Endothelial cell of umbilical vein (primary cell): ENCODE data around the gene MARCHF11. TPM values are rescaled to one million over a fixed set of nuclear protein-coding genes. Genes with fewer than 3 reads are reported as not detected.

Experiments used
- BruUV-seq: library from RNA; stranded (reverse); fragments of 400-500 nt; replicated peaks from 2 replicates; lab custom pipeline; 2021; lab: Mats Ljungman, UMichigan
- CTCF ChIA-PET: fragments of 300-600, 350-600 bp; sonication (Branson Sonifier 250); formaldehyde crosslinking; loops from one replicate; lab custom pipeline; 2021; ENCODE audit warnings: antibody characterized with exemption, inconsistent platforms; lab: Charles Lee
- POLR2A ChIA-PET: fragments of 300-600, 350-600 bp; sonication (Branson Sonifier 250); formaldehyde crosslinking; loops from one replicate; lab custom pipeline; 2021; ENCODE audit warnings: antibody characterized with exemption, inconsistent platforms; lab: Charles Lee
- DNase-seq: peaks from one replicate; pipeline ENCODE4 v3.0.0-alpha.2; 2011; ENCODE audit warnings: low read depth, low spot score
- FAIRE-seq: peaks from 2 replicates; lab custom pipeline; 2011; peaks lifted over from hg19 to GRCh38; lab: Jason Lieb, UNC
- H2AFZ ChIP-seq: 2 replicates; pipeline ENCODE4 v1.6.0; 2012; ENCODE audit warnings: low read depth, low read length, control low read depth, inconsistent platforms
- H3K27ac ChIP-seq: 2 replicates; pipeline ENCODE4 v1.5.1; 2011; ENCODE audit warnings: low read depth, mild to moderate bottlenecking, control low read depth, low read length, moderate library complexity; ENCODE audit not compliant: insufficient read depth
- H3K27me3 ChIP-seq, 2 experiments: 2 replicates each; pipeline versions ENCODE4 v1.6.0 to v1.6.1; 2011; ENCODE audit warnings: low read length in 2 of 2, mixed read lengths in 1 of 2; ENCODE audit not compliant: control insufficient read depth in 2 of 2, insufficient read depth in 2 of 2
- H3K36me3 ChIP-seq, 2 experiments: 2 replicates in 1 of 2; 3 replicates in 1 of 2; pipeline ENCODE4 v1.5.1; 2011; ENCODE audit warnings: low read length in 2 of 2, mild to moderate bottlenecking in 1 of 2, moderate library complexity in 1 of 2; ENCODE audit not compliant: control insufficient read depth in 2 of 2, insufficient read depth in 2 of 2; ENCODE audit errors: extremely low read depth in 1 of 2
- H3K4me1 ChIP-seq: 3 replicates; pipeline ENCODE4 v1.5.1; 2011; ENCODE audit warnings: mild to moderate bottlenecking, low read length; ENCODE audit not compliant: control insufficient read depth, insufficient read depth; ENCODE audit errors: extremely low read depth
- H3K4me2 ChIP-seq: 2 replicates; pipeline ENCODE4 v1.6.1; 2011; ENCODE audit warnings: low read length, control low read depth, mixed read lengths; ENCODE audit not compliant: insufficient read depth
- H3K4me3 ChIP-seq, 3 experiments: fragments of 200-600 bp in 1 of 3; sonication (generic), shearing (Covaris generic) in 1 of 3; replicated peaks in 1 of 3; 2 replicates each; pipeline ENCODE4 v1.5.1; 2011 to 2016; ENCODE audit warnings: control low read depth in 3 of 3, low read length in 3 of 3, mild to moderate bottlenecking in 2 of 3, inconsistent platforms in 1 of 3, low read depth in 1 of 3, moderate library complexity in 1 of 3; ENCODE audit not compliant: insufficient read depth in 1 of 3
- H3K79me2 ChIP-seq: 2 replicates; pipeline ENCODE4 v1.6.0; 2012; ENCODE audit warnings: low read length, inconsistent platforms; ENCODE audit not compliant: control insufficient read depth, insufficient read depth
- H3K9ac ChIP-seq: replicated peaks from 2 replicates; pipeline ENCODE3; 2011; ENCODE audit warnings: low read length, control low read depth; ENCODE audit not compliant: insufficient read depth; ENCODE audit errors: extremely low read depth
- H3K9me1 ChIP-seq: replicated peaks from 3 replicates; pipeline ENCODE4 v1.6.0; 2011; ENCODE audit warnings: mild to moderate bottlenecking, low read length; ENCODE audit not compliant: control insufficient read depth, insufficient read depth; ENCODE audit errors: extremely low read depth
- H3K9me3 ChIP-seq: replicated peaks from 2 replicates; pipeline ENCODE4 v1.5.1; 2012; ENCODE audit warnings: low read length, inconsistent platforms; ENCODE audit not compliant: control insufficient read depth, insufficient read depth
- H4K20me1 ChIP-seq: replicated peaks from 2 replicates; pipeline ENCODE3; 2011; ENCODE audit warnings: mild to moderate bottlenecking, low read length; ENCODE audit not compliant: control insufficient read depth, insufficient read depth; ENCODE audit errors: extremely low read depth
- CTCF ChIP-seq, 2 donors: IDR thresholded peaks; 1 replicate in 1 of 2; 2 replicates in 1 of 2; pipeline ENCODE4 v1.5.1; 2011; ENCODE audit warnings: low read length in 2 of 2, mild to moderate bottlenecking in 2 of 2, moderate library complexity in 2 of 2, control low read depth in 1 of 2, inconsistent platforms in 1 of 2, low read depth in 1 of 2; ENCODE audit not compliant: insufficient read depth in 1 of 2; ENCODE audit errors: extremely low read depth in 1 of 2
- EZH2 ChIP-seq: IDR thresholded peaks from 2 replicates; pipeline ENCODE4 v1.6.1; 2012; ENCODE audit warnings: borderline replicate concordance, low read depth, mild to moderate bottlenecking, moderate library complexity, low read length, inconsistent platforms; ENCODE audit not compliant: severe bottlenecking
- FOS ChIP-seq: IDR thresholded peaks from 2 replicates; pipeline ENCODE4 v1.6.1; 2011; ENCODE audit warnings: mild to moderate bottlenecking, low read length, moderate library complexity, borderline replicate concordance; ENCODE audit not compliant: insufficient read depth
- GATA2 ChIP-seq: IDR thresholded peaks from 2 replicates; pipeline ENCODE4 v1.7.0; 2011; ENCODE audit warnings: low read depth, mild to moderate bottlenecking, moderate library complexity, mixed read lengths, low read length; ENCODE audit not compliant: insufficient read length, insufficient read depth
- JUN ChIP-seq: IDR thresholded peaks from 2 replicates; pipeline ENCODE4 v1.6.1; 2011; ENCODE audit warnings: borderline replicate concordance, low read depth; ENCODE audit not compliant: insufficient read length, insufficient read depth
- MAX ChIP-seq: IDR thresholded peaks from 2 replicates; pipeline ENCODE4 v1.6.1; 2011; ENCODE audit not compliant: insufficient read depth, insufficient read length
- MYC ChIP-seq: IDR thresholded peaks from one replicate; pipeline ENCODE4 v1.6.1; 2011; ENCODE audit warnings: mild to moderate bottlenecking, low read depth, low read length
- POLR2A ChIP-seq: IDR thresholded peaks from 2 replicates; pipeline ENCODE4 v1.6.1; 2012; ENCODE audit warnings: low read depth, mild to moderate bottlenecking, control low read depth, low read length
- POLR2AphosphoS5 ChIP-seq: IDR thresholded peaks from 2 replicates; pipeline ENCODE4 v1.6.1; 2012; ENCODE audit warnings: low read depth, mild to moderate bottlenecking, control low read depth, low read length, moderate library complexity; ENCODE audit not compliant: insufficient read depth
- dilution Hi-C: fragments of 300-500 bp; cut with MboI; formaldehyde crosslinking; loops from one replicate; pipeline ENCODE4 v1.15.0; 2019; ENCODE audit warnings: low sequenced_read_pairs; ENCODE audit not compliant: extremely low pct_ligation_motif_present
- intact Hi-C: fragments of 100-400 bp; cut with micrococcal nuclease; formaldehyde crosslinking; loops from one replicate; pipeline ENCODE4 v1.10.0; 2022
- polyA plus RNA-seq, 4 experiments: library from polyadenylated mRNA; depleted of rRNA in 3 of 4; stranded (reverse) in 3 of 4; unstranded in 1 of 4; fragments of >200 nt; gene quantifications; 2 replicates each; pipeline versions ENCODE4 v1.2.1 to v1.2.3, GENCODE V29; 2011 to 2012; ENCODE audit warnings: missing spikeins in 1 of 4
- total RNA-seq: library from RNA; stranded (reverse); gene quantifications from 2 replicates; pipeline ENCODE4 v1.2.3, GENCODE V29; 2021

Gene MARCHF11
- total and polyA plus RNA-seq, 2 donors (not counting 3 experiments of a cell fraction or from before 2014, with no cell fraction given) = not detected

GRCh38 chr5:16018970-16019369, 160.6 kb downstream of the MARCHF11 start:
- FAIRE-seq = no peak
- intact Hi-C loops = no loop called here

More at GRCh38 chr5:16018970-16019369, 160.6 kb downstream of the MARCHF11 start:
- DNase-seq = no peak
- Histone ChIP-seq H3K4me3 (no peak overlapping the region), H3K79me2 (no peaks in the 10 kb centered on the region), H3K9ac (no peak overlapping the region), H3K4me2 (no peak overlapping the region), H3K36me3 (no peaks in the 10 kb centered on the region), H2AFZ (no peak overlapping the region), H3K27me3 (peaks cover 0 to 2% of the 10 kb centered on the region in 2 experiments), H3K9me3 (no peaks in the 10 kb centered on the region), H3K27ac (no peak overlapping the region), H4K20me1 (no peaks in the 10 kb centered on the region), H3K4me1 (no peaks in the 10 kb centered on the region), H3K9me1 (no peaks in the 10 kb centered on the region)
- CTCF ChIA-PET = no interaction called here
- BruUV-seq = no TSS peak
- dilution Hi-C loops = no loop called here
- POLR2A ChIA-PET = no interaction called here
- no peak for TF ChIP-seq MAX
- TF ChIP-seq CTCF (IDR thresholded peaks at IDR 0.05; ENCODE audit: extremely low read depth in 1 of 2, insufficient read depth in 1 of 2, low read depth in 1 of 2, low read length in 2 of 2) = no peak
- no peak for TF ChIP-seq EZH2
- TF ChIP-seq GATA2 = no peak
- no peak for TF ChIP-seq FOS
- TF ChIP-seq POLR2A = no peak
- no peak for TF ChIP-seq POLR2AphosphoS5
- TF ChIP-seq JUN = no peak
- no peak for TF ChIP-seq MYC
